Measurements from ENCODE around the gene GRIK3.

The GRIK3 gene

DNA sequence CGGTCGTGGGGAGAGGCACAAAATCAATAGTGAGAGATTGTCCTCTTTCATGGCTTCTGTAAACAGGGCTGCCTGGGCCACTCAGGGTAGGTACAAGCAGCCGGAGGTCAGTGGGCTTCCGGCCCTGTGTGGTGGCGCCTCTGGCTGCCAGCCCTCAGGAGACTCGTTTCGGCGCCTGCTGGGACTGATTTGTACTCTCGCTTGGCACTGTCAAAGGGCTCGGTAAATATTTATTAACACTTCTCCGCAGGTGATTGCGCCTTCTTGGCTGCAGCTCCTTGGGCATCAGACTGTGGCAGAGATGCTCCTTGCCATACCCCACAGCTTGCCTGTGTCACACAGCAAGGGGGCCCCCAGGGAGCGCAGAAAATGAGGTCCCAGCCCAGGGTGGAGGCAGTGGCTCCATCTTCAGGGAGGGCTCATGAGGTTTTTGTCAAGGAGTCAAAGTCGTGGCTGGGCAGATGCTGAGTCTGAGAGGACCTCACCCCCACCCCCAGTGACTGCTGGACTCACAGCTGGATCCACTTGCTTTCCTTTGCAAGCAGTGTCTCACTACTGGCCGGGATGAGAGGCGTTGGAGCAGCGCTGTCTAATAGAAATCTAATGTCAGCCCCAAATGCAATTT, 262.5 kb downstream of the GRIK3 start:
- TF ChIP-seq CTCF (conservative IDR thresholded peaks at IDR 0.05; ENCODE audit: low read length) (no peak), EZH2phosphoT487 (IDR thresholded peaks at IDR 0.05; ENCODE audit: borderline replicate concordance) (no peak)
- no peak overlapping the region for H3K9ac ChIP-seq (ENCODE audit: low read depth, low read length, poor library complexity, severe bottlenecking)
- no peaks in the 10 kb centered on the region for H3K9me3 ChIP-seq (ENCODE audit: insufficient read depth, low read depth, low read length)
- H2AFZ ChIP-seq (ENCODE audit: low read length): no peak overlapping the region
- no peaks in the 10 kb centered on the region for H3K27me3 ChIP-seq (ENCODE audit: insufficient read depth, low read length, poor library complexity, severe bottlenecking)
- H3K79me2 ChIP-seq (ENCODE audit: insufficient read depth, low read length): no peaks in the 10 kb centered on the region
- no peaks in the 10 kb centered on the region for H3K4me1 ChIP-seq (ENCODE audit: insufficient read depth, low read length, poor library complexity, severe bottlenecking)
- no peak overlapping the region for H3K4me3 ChIP-seq (ENCODE audit: low read length, poor library complexity, severe bottlenecking)
- no peaks in the 10 kb centered on the region for H3K36me3 ChIP-seq (ENCODE audit: insufficient read depth, low read length)
- no peaks in the 10 kb centered on the region for H3K9me2 ChIP-seq (replicated peaks; ENCODE audit: low read depth, low read length)
- no peaks in the 10 kb centered on the region for H3F3A ChIP-seq (ENCODE audit: low read depth)
- no peaks in the 10 kb centered on the region for H4K20me1 ChIP-seq (ENCODE audit: insufficient read depth, low read length, poor library complexity, severe bottlenecking)
- no peak overlapping the region for H3K4me2 ChIP-seq (ENCODE audit: low read depth, low read length, poor library complexity, severe bottlenecking)

- H3K4me3 ChIP-seq (ENCODE audit: low read length, poor library complexity, severe bottlenecking): no peak overlapping the region
- no peaks in the 10 kb centered on the region for H3K79me2 ChIP-seq (ENCODE audit: insufficient read depth, low read length)
- H3K9me3 ChIP-seq (ENCODE audit: insufficient read depth, low read depth, low read length): no peaks in the 10 kb centered on the region
- no peak for TF ChIP-seq CTCF (conservative IDR thresholded peaks at IDR 0.05; ENCODE audit: low read length)
- no peak for TF ChIP-seq EZH2phosphoT487 (IDR thresholded peaks at IDR 0.05; ENCODE audit: borderline replicate concordance)
- H3F3A ChIP-seq (ENCODE audit: low read depth): no peaks in the 10 kb centered on the region
- H3K27me3 ChIP-seq (ENCODE audit: insufficient read depth, low read length, poor library complexity, severe bottlenecking): no peaks in the 10 kb centered on the region
- H2AFZ ChIP-seq (ENCODE audit: low read length): no peak overlapping the region
- H3K9me2 ChIP-seq (replicated peaks; ENCODE audit: low read depth, low read length): no peaks in the 10 kb centered on the region
- H3K4me2 ChIP-seq (ENCODE audit: low read depth, low read length, poor library complexity, severe bottlenecking): no peak overlapping the region
- no peak overlapping the region for H3K9ac ChIP-seq (ENCODE audit: low read depth, low read length, poor library complexity, severe bottlenecking)
- H4K20me1 ChIP-seq (ENCODE audit: insufficient read depth, low read length, poor library complexity, severe bottlenecking): no peaks in the 10 kb centered on the region
- no peaks in the 10 kb centered on the region for H3K4me1 ChIP-seq (ENCODE audit: insufficient read depth, low read length, poor library complexity, severe bottlenecking)
- H3K36me3 ChIP-seq (ENCODE audit: insufficient read depth, low read length): no peaks in the 10 kb centered on the region
Observed at GRCh38 chr1:36771240-36771639, 263.1 kb downstream of the GRIK3 start.

DNA sequence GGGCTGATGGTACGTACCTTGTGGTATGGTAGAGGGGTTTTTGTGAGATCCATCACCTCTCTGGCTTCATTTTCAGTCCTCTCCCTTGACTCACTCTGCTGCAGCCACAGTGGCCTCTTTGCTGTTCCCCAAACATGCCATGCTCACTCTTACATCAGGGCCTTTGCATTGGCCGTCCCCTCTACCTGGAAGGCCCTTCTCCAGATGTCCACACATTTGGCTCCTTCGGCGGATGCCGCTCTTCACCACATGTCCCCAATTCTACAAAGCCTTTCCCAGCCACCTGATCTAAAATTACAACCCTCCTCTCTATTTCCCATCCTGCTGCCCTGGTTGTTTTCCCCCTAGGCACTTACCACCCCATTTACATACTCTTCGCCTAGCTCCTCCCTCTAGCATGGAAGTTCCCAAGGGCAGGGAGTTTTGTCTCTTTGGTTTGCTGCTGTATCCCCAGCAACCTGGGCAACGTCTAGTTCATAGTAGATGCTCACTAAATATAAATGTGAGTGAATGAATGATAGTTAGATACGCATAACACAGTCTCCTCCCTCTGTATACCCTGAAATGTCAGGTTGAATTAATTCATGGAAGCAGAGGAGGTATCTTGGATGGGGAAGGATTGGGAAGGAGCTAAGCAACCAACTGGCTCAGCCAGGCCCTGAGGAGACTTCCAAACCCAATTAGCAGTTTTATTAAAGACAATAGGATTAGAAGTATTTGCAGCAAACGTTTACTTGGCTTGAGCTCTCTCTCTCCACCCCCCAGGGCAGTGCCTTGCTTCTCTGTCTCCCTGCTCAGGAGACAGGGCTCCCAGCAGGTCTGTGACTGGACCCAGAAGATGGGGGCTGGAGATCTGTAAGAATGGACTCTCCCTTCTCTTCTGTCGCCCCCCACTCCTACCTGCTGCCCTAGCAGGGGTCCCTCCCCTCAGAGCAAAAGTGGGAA, 264.2 kb downstream of the GRIK3 start:
- Histone ChIP-seq H3F3A (ENCODE audit: low read depth) (no peaks in the 10 kb centered on the region), H3K36me3 (ENCODE audit: insufficient read depth, low read length) (no peaks in the 10 kb centered on the region), H3K4me1 (ENCODE audit: insufficient read depth, low read length, poor library complexity, severe bottlenecking) (no peaks in the 10 kb centered on the region), H3K9me3 (ENCODE audit: insufficient read depth, low read depth, low read length) (no peaks in the 10 kb centered on the region), H3K9me2 (replicated peaks; ENCODE audit: low read depth, low read length) (no peaks in the 10 kb centered on the region), H3K4me2 (ENCODE audit: low read depth, low read length, poor library complexity, severe bottlenecking) (no peak overlapping the region), H3K27me3 (ENCODE audit: insufficient read depth, low read length, poor library complexity, severe bottlenecking) (no peaks in the 10 kb centered on the region), H3K9ac (ENCODE audit: low read depth, low read length, poor library complexity, severe bottlenecking) (no peak overlapping the region), H4K20me1 (ENCODE audit: insufficient read depth, low read length, poor library complexity, severe bottlenecking) (no peaks in the 10 kb centered on the region), H2AFZ (ENCODE audit: low read length) (no peak overlapping the region), H3K4me3 (ENCODE audit: low read length, poor library complexity, severe bottlenecking) (no peak overlapping the region), H3K79me2 (ENCODE audit: insufficient read depth, low read length) (no peaks in the 10 kb centered on the region)
- TF ChIP-seq EZH2phosphoT487 (IDR thresholded peaks at IDR 0.05; ENCODE audit: borderline replicate concordance) (no peak), CTCF (conservative IDR thresholded peaks at IDR 0.05; ENCODE audit: low read length) (no peak)

All from Loucy (cell line).